ENCODE measurements around the gene TUBA8. TPM values are rescaled to one million over a fixed set of nuclear protein-coding genes. Genes with fewer than 3 reads are reported as not detected.
"Not testable (repeated sequence)": the region's sequence is repeated elsewhere in the genome, so short reads cannot be mapped to it uniquely, and the experiment has no call there.

TUBA8 gene
- 0.75 TPM for polyA plus RNA-seq (2013, experiment 1 of 2; ENCODE audit: insufficient read length)
- 0.76 TPM for polyA plus RNA-seq (2013, experiment 2 of 2; ENCODE audit: insufficient read length)

GRCh38 chr22:18110194-18110953 lies at the start of gene TUBA8:
Gene TUBA8 (plus strand): TSS chr22:18110809. CDS start chr22:18110866, 57 bp downstream.
- DNase-seq = peak; percentile 21

- no peak for DNase-seq
Measured at GRCh38 chr22:18062421-18062820, 48.2 kb upstream of the TUBA8 start.

- DNase-seq = peak; percentile 68
Measured at GRCh38 chr22:18063306-18063705, 47.3 kb upstream of the TUBA8 start.

GRCh38 chr22:18063715-18064114 lies 46.9 kb upstream of the TUBA8 start:
- not testable (repeated sequence) for DNase-seq

- DNase-seq = no peak
Measured at GRCh38 chr22:18064636-18065035, 46.0 kb upstream of the TUBA8 start.

GRCh38 chr22:18065256-18065655 lies 45.4 kb upstream of the TUBA8 start:
- DNase-seq = no peak

- no peak for DNase-seq
Measured at GRCh38 chr22:18066181-18066859, 44.3 kb upstream of the TUBA8 start.

GRCh38 chr22:18067121-18067520 lies 43.5 kb upstream of the TUBA8 start:
- no peak for DNase-seq

- DNase-seq = peak; percentile 44
Measured at GRCh38 chr22:18067548-18068341, 42.9 kb upstream of the TUBA8 start.

GRCh38 chr22:18068381-18068988 lies 42.1 kb upstream of the TUBA8 start:
- peak; percentile 97 for DNase-seq

GRCh38 chr22:18069041-18069440 lies 41.6 kb upstream of the TUBA8 start:
- peak; percentile 16 for DNase-seq

- no peak for DNase-seq
Measured at GRCh38 chr22:18070041-18070440, 40.6 kb upstream of the TUBA8 start.

- DNase-seq = no peak
Measured at GRCh38 chr22:18070556-18071306, 39.9 kb upstream of the TUBA8 start.

- DNase-seq = not testable (repeated sequence)
Measured at GRCh38 chr22:18071307-18071967, 39.2 kb upstream of the TUBA8 start.

- no peak for DNase-seq
Measured at GRCh38 chr22:18071968-18072310, 38.7 kb upstream of the TUBA8 start.

GRCh38 chr22:18073467-18073866 lies 37.1 kb upstream of the TUBA8 start:
- no peak for DNase-seq

- DNase-seq = not testable (repeated sequence)
Measured at GRCh38 chr22:18073927-18074326, 36.7 kb upstream of the TUBA8 start.

- no peak for DNase-seq
Measured at GRCh38 chr22:18075101-18075719, 35.4 kb upstream of the TUBA8 start.

GRCh38 chr22:18075720-18076497 lies 34.7 kb upstream of the TUBA8 start:
- peak; percentile 84 for DNase-seq

GRCh38 chr22:18077087-18077638 lies 33.4 kb upstream of the TUBA8 start:
- DNase-seq = no peak
